Breast epithelium (tissue), 4 donors: ENCODE measurements around the gene OCRL. TPM values are rescaled to one million over a fixed set of nuclear protein-coding genes. Genes with fewer than 3 reads are reported as not detected.

Experiments used
- DNase-seq, 2 donors: peaks; one replicate each; pipeline ENCODE4 v3.0.0-alpha.2; 2019; ENCODE audit warnings: low spot score in 2 of 2
- H3K27ac ChIP-seq, 2 donors: fragments of 200-600 bp; sonication (generic) in 1 of 2; one replicate each; pipeline ENCODE4 v1.5.1; 2016 to 2019; ENCODE audit warnings: mild to moderate bottlenecking in 1 of 2
- H3K27me3 ChIP-seq, 2 donors: fragments of 200-600 bp; sonication (generic) in 1 of 2; one replicate each; pipeline versions ENCODE4 v1.5.1 to v1.6.0; 2017 to 2019; ENCODE audit warnings: control low read depth in 1 of 2, mild to moderate bottlenecking in 1 of 2
- H3K36me3 ChIP-seq: fragments of 200-600 bp; one replicate; pipeline ENCODE4 v1.5.1; 2019
- H3K4me1 ChIP-seq, 2 donors: fragments of 200-600 bp; sonication (generic); one replicate each; pipeline ENCODE4 v1.5.1; 2016 to 2019; ENCODE audit warnings: control low read depth in 1 of 2
- H3K4me3 ChIP-seq, 3 donors: fragments of 200-600 bp; sonication (generic); 1 replicate in 2 of 3; 2 replicates in 1 of 3; pipeline ENCODE4 v1.5.1; 2016 to 2019; ENCODE audit warnings: mild to moderate bottlenecking in 3 of 3, moderate library complexity in 2 of 3
- H3K9me3 ChIP-seq, 2 donors: fragments of 200-600 bp; sonication (generic) in 1 of 2; one replicate each; pipeline ENCODE4 v1.5.1; 2016 to 2019; ENCODE audit warnings: control low read depth in 1 of 2
- CTCF ChIP-seq, 3 donors: fragments of 450-650 bp; IDR thresholded peaks; one replicate each; pipeline ENCODE4 v1.5.1; 2016 to 2017; ENCODE audit warnings: antibody characterized with exemption in 3 of 3, mild to moderate bottlenecking in 3 of 3, moderate library complexity in 3 of 3
- POLR2A ChIP-seq: fragments of 450-650 bp; IDR thresholded peaks from one replicate; pipeline ENCODE4 v1.6.1; 2016; ENCODE audit warnings: antibody characterized with exemption, mild to moderate bottlenecking, moderate library complexity
- POLR2AphosphoS5 ChIP-seq, 3 donors: sonication (generic); formaldehyde crosslinking; IDR thresholded peaks; one replicate each; pipeline ENCODE4 v1.6.1; 2017; ENCODE audit warnings: antibody characterized with exemption in 3 of 3
- intact Hi-C: fragments of 100-400 bp; cut with DNase I; formaldehyde crosslinking; loops from one replicate; pipeline ENCODE4 v1.15.1; 2023; ENCODE audit warnings: low total_unique reads
- total RNA-seq, 3 donors: library from RNA; depleted of rRNA; stranded (reverse); fragments of >200 nt; gene quantifications; one replicate each; pipeline ENCODE4 v1.1.0, GENCODE V29; 2016

OCRL gene
- total RNA-seq, 3 donors from 2014 or later = 16.7 to 22.1 (median 17.4) TPM

- H3K4me1 ChIP-seq = no peaks in the 10 kb centered on the region
- no peaks in the 10 kb centered on the region for H3K36me3 ChIP-seq
- no peak overlapping the region for H3K4me3 ChIP-seq
- no peaks in the 10 kb centered on the region for H3K9me3 ChIP-seq
- TF ChIP-seq POLR2A (no peak), POLR2AphosphoS5 (IDR thresholded peaks at IDR 0.05) (no peak), CTCF (IDR thresholded peaks at IDR 0.05) (no peak)
- H3K27ac ChIP-seq = no peak overlapping the region
- DNase-seq = no peak
- H3K27me3 ChIP-seq = peaks cover 0 to 12% of the 10 kb centered on the region in 2 donors
- intact Hi-C loops = no loop called here
Measured at GRCh38 chrX:129577877-129578276, 37.8 kb downstream of the OCRL start.

- Histone ChIP-seq H3K4me3 (no peak overlapping the region), H3K27me3 (peaks cover 0 to 12% of the 10 kb centered on the region in 2 donors), H3K9me3 (no peaks in the 10 kb centered on the region), H3K27ac (no peak overlapping the region), H3K36me3 (no peaks in the 10 kb centered on the region), H3K4me1 (no peaks in the 10 kb centered on the region)
- TF ChIP-seq POLR2A (no peak), CTCF (IDR thresholded peaks at IDR 0.05) (no peak), POLR2AphosphoS5 (IDR thresholded peaks at IDR 0.05) (no peak)
- no peak for DNase-seq
- intact Hi-C loops = no loop called here
Measured at GRCh38 chrX:129581904-129582303, 41.8 kb downstream of the OCRL start.

- Histone ChIP-seq H3K27me3 (peaks cover 0 to 12% of the 10 kb centered on the region in 2 donors), H3K4me1 (no peaks in the 10 kb centered on the region), H3K27ac (no peak overlapping the region), H3K4me3 (no peak overlapping the region), H3K36me3 (peaks cover 4% of the 10 kb centered on the region), H3K9me3 (no peaks in the 10 kb centered on the region)
- intact Hi-C loops = no loop called here
- DNase-seq = no peak
- TF ChIP-seq CTCF (IDR thresholded peaks at IDR 0.05) = no peak
Measured at GRCh38 chrX:129585167-129585566, 45.1 kb downstream of the OCRL start.

- DNase-seq = no peak
- Histone ChIP-seq H3K9me3 (no peaks in the 10 kb centered on the region), H3K4me1 (no peaks in the 10 kb centered on the region), H3K36me3 (peaks cover 4% of the 10 kb centered on the region), H3K4me3 (no peak overlapping the region), H3K27me3 (peaks cover 0 to 9% of the 10 kb centered on the region in 2 donors), H3K27ac (no peak overlapping the region)
- TF ChIP-seq POLR2AphosphoS5 (IDR thresholded peaks at IDR 0.05) = no peak
- TF ChIP-seq POLR2A = no peak
- TF ChIP-seq CTCF (IDR thresholded peaks at IDR 0.05) = no peak
- intact Hi-C loops = no loop called here
Measured at GRCh38 chrX:129585691-129586090, 45.6 kb downstream of the OCRL start.

- TF ChIP-seq POLR2A = no peak
- TF ChIP-seq CTCF (IDR thresholded peaks at IDR 0.05) = no peak
- no peak for TF ChIP-seq POLR2AphosphoS5 (IDR thresholded peaks at IDR 0.05)
- H3K9me3 ChIP-seq = no peaks in the 10 kb centered on the region
Measured at GRCh38 chrX:129586446-129586845, 46.4 kb downstream of the OCRL start.

More at GRCh38 chrX:129586446-129586845, 46.4 kb downstream of the OCRL start:
- H3K27ac ChIP-seq = no peak overlapping the region
- peaks cover 4% of the 10 kb centered on the region for H3K36me3 ChIP-seq
- peaks cover 0 to 10% of the 10 kb centered on the region in 2 donors for H3K27me3 ChIP-seq
- DNase-seq = no peak
- H3K4me3 ChIP-seq = no peak overlapping the region
- H3K4me1 ChIP-seq = no peaks in the 10 kb centered on the region
- intact Hi-C loops = no loop called here
